Fibroblast of skin of left biceps (primary cell): Measurements from ENCODE around the gene ATXN7L3.
A peak's percentile ranks its signal among the peaks of the same experiment; 100 is the strongest.

Experiments used
- DNase-seq, 2 experiments: peaks; one replicate each; pipeline ENCODE4 v3.0.0-alpha.2; 2013; ENCODE audit warnings: low read depth in 2 of 2

Gene ATXN7L3

GRCh38 chr17:44200478-44201155 is 933 bp upstream of the ATXN7L3 start:
- DNase-seq: no peak

DNA sequence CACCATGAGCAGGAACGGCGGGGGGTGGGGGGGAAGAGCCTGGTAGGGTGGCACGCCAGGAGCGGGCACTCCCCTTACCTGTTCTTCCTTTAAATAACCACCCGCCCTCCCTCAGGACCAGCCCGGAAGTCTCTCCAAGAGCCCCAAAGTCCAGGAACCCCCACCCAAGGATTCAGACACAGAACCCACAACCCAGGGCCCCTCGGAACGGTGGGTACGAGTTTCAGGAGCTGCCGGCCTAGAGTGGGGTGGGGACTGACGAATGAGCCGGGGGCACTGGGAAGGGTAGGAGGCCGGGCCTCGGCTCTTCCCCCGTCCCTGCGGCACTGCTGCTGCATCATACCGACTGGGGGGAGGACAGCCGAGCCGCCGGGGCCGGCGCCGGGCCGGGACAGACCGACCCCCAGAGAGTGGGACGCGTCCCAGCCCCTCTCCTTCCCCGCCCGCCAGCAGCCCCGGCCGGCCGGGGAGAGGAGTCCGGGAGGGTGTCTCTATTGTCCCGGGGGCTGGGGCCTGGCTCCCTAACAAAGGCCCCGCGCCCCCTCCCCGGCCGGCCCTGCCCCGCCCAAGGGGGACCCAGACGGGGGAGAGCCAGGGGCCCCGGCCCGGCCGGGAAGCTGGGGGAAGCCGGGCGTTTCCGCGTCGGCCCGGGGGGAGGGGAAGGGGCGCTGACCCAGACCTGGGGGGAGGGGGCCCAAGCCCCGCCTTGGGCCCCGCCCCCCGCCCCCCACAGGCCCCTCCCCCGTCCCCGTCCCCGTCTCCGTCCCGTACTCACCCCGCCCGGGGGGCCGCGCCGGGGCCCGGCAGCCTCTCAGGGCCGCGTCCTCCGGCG is 747 bp downstream of the ATXN7L3 start:
- DNase-seq: no peak

GRCh38 chr17:44197980-44198720 is 1.5 kb downstream of the ATXN7L3 start:
- no peak for DNase-seq

DNA sequence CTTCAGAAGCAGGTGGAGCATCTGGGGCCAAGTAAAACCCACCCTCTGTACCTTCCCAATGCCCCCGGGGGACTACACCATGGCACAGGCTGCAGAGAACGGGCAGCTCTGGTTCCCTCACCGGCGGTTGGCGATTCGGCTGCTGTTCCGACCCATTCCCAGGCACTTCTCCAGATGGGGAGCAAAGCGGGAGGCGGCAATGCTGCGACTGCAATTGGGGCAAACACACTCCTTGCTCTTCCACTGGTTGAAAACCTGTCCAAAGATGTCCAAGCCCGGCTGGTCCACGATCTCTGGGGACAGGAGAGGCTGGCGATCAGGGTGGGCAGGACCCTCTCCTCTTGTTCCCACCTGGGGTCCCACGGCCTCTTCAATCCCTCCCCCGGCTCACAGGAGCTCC is 2.6 kb downstream of the ATXN7L3 start:
- no peak for DNase-seq

DNA sequence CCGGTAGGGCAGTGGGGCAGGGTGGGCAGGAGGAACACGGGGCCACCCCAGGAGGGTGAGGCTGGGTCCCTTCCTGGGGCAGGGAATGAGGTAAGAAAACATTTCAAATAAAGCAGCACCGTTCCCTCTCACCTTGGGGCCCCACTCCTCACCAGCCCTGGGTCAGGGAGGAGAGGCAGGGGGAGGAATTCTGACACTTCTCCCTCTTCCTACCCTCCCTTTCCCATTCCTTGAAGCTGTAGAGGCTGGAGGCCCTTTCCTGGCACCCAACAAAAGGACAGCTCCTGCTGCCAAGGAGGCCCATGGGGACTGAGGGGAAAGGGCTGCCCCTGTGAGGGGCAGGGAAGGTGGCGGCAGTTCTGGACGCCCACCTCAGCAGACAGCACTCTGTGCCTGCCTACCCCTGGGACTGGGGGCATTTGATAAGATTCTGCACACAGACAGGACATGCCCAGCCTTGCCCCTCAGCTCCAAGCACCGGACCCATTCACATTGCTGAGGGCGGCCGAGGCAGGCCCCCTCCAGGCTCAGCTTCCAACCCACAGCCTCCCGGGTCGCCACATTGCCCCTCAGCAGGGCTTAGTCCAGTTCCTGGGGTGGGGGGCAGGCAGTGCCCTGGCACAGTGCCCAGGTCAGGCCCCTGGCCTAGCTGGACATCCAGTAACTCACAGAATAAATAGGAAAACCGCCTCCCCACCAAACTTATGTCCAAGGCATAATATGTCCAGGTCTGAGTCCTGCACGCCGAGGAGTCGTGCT is 6.2 kb downstream of the ATXN7L3 start:
- no peak for DNase-seq

GRCh38 chr17:44192750-44193149 is 6.9 kb downstream of the ATXN7L3 start:
- no peak for DNase-seq

DNA sequence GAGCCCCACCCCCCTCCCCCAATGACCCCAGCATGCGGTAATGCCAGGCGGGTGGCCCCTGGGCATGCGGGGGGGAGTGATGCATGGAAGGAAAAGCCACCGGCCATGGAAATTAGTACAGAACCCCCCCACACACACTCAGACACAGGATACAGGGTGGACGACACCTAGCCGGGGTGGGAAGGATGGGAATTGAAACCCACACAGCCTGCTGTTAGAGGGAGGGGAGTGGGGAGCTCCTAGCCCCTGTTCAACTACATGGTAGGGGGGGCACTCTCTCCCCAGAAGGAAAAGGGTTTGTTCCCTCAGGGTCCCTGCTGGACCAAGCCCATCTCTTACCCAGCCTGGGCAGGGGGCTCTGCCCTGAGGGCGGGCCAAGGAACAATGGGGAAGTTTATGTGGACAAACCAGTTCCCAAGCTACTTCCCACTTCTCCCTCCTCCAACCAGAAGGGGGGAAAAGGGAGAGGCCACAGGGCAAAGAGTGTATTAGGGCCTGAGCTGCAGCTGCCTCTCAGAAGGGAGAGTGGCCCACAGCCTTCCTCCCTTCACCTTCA is 7.7 kb downstream of the ATXN7L3 start:
- DNase-seq: no peak

- no peak for DNase-seq
These were observed 8.3 kb downstream of the ATXN7L3 start for GRCh38 chr17:44191369-44191768.

- DNase-seq: no peak
These were observed 9.2 kb downstream of the ATXN7L3 start for GRCh38 chr17:44190481-44190880.

- no peak for DNase-seq
These were observed 10.9 kb downstream of the ATXN7L3 start for GRCh38 chr17:44188576-44189403.

GRCh38 chr17:44187131-44187899 is 12.4 kb downstream of the ATXN7L3 start:
- DNase-seq: no peak

DNA sequence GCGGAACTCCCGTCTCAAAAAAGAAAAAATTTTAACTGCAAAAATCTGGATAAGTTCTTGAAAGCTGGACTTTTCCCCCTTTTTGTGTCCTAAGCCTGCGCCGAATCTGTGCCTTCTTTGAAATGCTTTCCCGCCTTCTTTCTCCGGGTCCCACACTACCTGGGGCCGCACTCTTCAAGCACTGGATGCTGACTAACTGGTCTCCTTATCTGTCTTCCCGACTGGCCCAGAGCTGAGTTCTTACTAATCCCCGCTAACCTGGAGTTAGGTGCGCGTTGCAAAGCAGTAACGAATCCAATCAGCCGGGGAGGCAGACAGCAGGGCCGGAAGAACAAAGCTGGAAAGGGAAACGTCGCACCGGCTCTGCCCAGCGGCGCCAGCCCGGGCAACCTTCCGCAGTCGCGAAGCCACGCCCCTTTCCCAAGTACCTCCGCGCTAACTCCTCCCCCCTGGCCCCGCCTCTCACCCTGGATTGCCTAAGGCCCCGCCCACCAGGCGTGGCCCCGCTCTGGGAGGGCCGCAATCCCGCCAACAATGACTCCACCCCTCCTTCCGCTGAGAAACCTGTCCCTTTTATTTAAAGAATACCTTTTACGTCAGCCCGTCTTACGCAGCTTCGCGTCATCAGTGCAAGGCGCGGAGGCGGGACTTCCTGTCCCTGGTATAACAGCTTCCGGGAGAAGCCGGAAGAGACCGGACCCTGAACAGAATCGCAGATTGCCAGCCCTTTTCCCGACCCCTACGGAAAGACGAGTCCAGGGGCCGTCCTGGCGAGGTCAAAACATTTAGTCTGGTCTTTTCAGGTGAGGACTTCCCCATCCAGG is 13.2 kb downstream of the ATXN7L3 start, which contains the start of gene TMUB2:
TSS of gene TMUB2 (plus strand) at position 666 of the 824 bp plus-strand sequence. CDS start 737 bp downstream, outside the sequence.
- DNase-seq: peak; percentile 98

GRCh38 chr17:44184212-44184810 is 15.4 kb downstream of the ATXN7L3 start:
- no peak for DNase-seq

- DNase-seq: no peak
These were observed 16.7 kb downstream of the ATXN7L3 start for GRCh38 chr17:44183024-44183423.

DNA sequence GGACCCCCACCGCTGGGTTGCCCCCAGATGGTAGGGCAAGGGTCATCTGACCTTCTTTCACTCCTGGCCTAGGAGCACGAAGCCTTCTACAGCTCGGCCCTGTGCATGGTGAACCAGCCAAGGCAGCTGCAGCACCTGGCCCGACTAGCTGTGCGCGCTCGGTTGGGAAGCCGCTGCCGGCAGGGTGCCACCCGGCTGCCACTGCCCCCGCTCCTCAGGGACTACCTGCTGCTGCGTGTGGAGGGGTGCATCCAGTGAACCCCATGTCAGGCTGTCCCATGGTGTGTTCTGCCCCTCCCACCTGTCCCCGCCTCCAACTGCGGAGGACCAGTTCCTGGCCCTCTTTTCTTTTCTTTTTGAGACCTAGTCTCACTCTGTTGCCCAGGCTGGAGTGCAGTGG is 21.6 kb downstream of the ATXN7L3 start:
- no peak for DNase-seq

- DNase-seq: no peak
These were observed 22.0 kb downstream of the ATXN7L3 start for GRCh38 chr17:44177640-44178039.

GRCh38 chr17:44176671-44177501 is 22.8 kb downstream of the ATXN7L3 start:
- no peak for DNase-seq
